Measurements from ENCODE around the gene CEACAM6.

The CEACAM6 gene

GRCh38 chr19:41796901-41797300 is 41.6 kb downstream of the CEACAM6 start:
- no peak for DNase-seq (ENCODE audit: low read depth)

GRCh38 chr19:41799444-41800000 is 44.2 kb downstream of the CEACAM6 start:
- no peak for DNase-seq (ENCODE audit: low read depth)

GRCh38 chr19:41801031-41801430 is 45.7 kb downstream of the CEACAM6 start:
- no peak for DNase-seq (ENCODE audit: low read depth)

- DNase-seq (ENCODE audit: low read depth), result no peak
Observed at GRCh38 chr19:41801792-41802211, 46.5 kb downstream of the CEACAM6 start.

- DNase-seq (ENCODE audit: low read depth), result no peak
Observed at GRCh38 chr19:41802770-41803169, 47.4 kb downstream of the CEACAM6 start.

- DNase-seq (ENCODE audit: low read depth), result no peak
Observed at GRCh38 chr19:41804336-41804735, 49.0 kb downstream of the CEACAM6 start.

- no peak for DNase-seq (ENCODE audit: low read depth)
Observed at GRCh38 chr19:41807176-41807575, 51.8 kb downstream of the CEACAM6 start.

- DNase-seq (ENCODE audit: low read depth), result no peak
Observed at GRCh38 chr19:41808663-41809566, 53.6 kb downstream of the CEACAM6 start.

GRCh38 chr19:41810301-41810700 is 55.0 kb downstream of the CEACAM6 start:
- no peak for DNase-seq (ENCODE audit: low read depth)

- DNase-seq (ENCODE audit: low read depth), result no peak
Observed at GRCh38 chr19:41811036-41811435, 55.7 kb downstream of the CEACAM6 start.

- no peak for DNase-seq (ENCODE audit: low read depth)
Observed at GRCh38 chr19:41811981-41812380, 56.7 kb downstream of the CEACAM6 start.

GRCh38 chr19:41813911-41814310 is 58.6 kb downstream of the CEACAM6 start:
- no peak for DNase-seq (ENCODE audit: low read depth)

- no peak for DNase-seq (ENCODE audit: low read depth)
Observed at GRCh38 chr19:41815301-41815700, 60.0 kb downstream of the CEACAM6 start.

GRCh38 chr19:41816761-41817160 is 61.4 kb downstream of the CEACAM6 start:
- DNase-seq (ENCODE audit: low read depth), result no peak

GRCh38 chr19:41821003-41821735 is 65.8 kb downstream of the CEACAM6 start:
- DNase-seq (ENCODE audit: low read depth), result peak; percentile 20
